ENCODE results near the gene TMEM215.
"Not testable (repeated sequence)": the region's sequence is repeated elsewhere in the genome, so short reads cannot be mapped to it uniquely, and the experiment has no call there.

The TMEM215 gene, protein sequence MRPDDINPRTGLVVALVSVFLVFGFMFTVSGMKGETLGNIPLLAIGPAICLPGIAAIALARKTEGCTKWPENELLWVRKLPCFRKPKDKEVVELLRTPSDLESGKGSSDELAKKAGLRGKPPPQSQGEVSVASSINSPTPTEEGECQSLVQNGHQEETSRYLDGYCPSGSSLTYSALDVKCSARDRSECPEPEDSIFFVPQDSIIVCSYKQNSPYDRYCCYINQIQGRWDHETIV

DNA sequence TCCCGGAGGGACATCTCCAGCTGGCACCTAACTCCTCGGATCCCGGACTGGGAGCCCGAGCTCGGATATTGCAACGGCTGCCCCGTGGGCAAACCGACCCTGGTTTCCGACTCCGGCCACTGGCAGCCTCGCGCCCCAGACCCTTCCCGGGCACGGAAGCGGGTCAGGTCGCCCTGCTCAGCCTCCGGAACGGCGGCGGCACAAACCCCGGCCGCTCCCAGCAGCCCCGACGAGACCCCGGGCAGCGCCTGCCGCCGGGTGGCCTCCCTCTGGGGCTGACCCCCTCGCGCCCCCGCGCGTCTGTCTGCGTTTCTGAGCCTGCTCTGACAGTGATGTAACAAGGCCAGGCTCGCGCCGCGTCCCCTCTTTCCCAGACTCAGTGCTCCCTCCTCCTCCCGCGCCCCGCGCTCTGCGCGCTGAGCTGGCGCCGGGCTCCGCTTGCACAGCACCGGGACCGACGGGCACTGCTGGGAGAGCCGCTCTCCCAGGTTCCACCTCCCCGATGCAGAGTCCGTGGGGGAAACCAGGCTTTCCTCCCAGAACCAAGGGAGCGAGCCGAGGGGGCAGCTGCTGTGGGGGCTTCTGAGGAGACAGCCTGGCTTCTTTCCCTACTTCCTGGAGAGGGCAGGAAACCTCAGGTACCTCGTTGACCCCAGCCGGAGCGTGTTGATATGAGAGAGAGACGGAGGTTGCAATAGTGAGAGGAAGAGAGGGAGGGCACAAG is at the start of gene TMEM215:
TSS of gene TMEM215 (plus strand) at position 373 of the 724 bp plus-strand sequence. CDS start 644 bp downstream, outside the sequence.
- no peak for DNase-seq (ENCODE audit: low spot score)

GRCh38 chr9:32735476-32735875 is 47.9 kb upstream of the TMEM215 start:
- DNase-seq (ENCODE audit: low spot score): no peak

DNA sequence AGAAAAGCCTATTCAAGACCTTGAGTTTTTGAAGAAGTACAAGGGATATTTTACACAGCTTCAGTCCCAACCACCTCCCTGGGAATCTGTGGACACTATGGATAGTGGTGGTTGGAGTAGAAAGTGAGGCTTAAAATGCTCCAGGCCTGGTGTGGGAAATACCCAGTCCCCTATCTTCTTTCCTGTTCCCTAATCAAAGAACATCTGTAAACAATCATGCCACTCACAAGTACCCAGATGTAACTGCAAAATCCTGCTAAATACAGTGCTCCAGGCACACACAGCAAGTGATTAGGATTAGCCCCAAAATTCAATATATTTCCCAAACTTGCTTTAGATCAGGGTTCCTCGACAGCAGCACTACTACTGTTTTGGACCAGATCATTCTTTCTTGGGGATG is 46.0 kb upstream of the TMEM215 start:
- DNase-seq (ENCODE audit: low spot score): no peak

DNA sequence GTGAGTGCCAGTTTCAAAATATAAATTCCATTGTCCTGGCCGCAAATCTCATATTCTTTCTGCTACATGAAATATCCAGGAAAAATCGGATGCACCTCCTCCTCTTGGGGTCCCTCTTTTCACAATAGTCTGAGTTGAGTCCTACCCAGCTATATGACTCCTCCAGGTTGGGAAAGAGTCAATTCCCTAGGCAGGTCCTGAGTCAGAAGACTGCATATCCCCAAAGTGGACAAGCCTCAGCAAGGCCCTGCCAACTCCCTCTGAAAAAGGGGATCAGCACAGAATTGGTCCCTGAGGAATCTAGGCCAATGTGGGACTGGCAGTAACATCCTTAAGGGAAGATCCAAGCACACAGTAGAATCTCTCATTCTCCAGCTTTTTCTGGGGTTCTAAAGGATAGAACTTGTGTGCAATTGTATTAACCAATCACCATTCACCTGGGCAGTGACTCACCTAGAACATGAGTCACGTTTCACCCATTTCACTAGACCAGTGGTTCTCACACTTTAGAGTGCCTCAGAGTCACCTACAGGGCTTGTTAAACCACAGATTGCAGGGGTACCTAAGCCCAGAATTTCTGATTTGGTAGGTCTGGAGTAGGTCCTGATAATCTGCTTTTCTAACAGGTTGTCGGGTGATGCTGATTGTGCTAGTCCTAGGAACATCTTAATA is 44.7 kb upstream of the TMEM215 start:
- DNase-seq (ENCODE audit: low spot score): no peak

DNA sequence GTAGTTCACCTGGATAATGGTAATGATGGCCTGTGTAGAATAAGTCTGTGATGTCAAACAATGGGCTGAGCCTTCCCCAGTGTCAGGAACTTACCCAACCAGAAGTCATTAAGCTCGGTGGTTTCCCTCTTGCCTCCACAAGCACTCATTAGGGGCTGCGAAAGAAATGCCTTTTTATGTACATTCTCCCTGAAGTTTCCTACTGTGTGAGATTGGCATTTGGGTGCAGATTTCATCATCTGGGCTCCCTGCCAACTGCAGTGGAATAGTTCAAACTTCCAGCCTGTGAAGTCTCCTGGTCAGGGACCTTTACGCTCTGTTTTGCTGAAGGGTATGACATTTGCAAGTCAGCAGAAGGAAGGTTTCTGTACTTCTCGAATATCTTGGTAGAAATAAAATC is 41.6 kb upstream of the TMEM215 start:
- DNase-seq (ENCODE audit: low spot score): no peak

DNA sequence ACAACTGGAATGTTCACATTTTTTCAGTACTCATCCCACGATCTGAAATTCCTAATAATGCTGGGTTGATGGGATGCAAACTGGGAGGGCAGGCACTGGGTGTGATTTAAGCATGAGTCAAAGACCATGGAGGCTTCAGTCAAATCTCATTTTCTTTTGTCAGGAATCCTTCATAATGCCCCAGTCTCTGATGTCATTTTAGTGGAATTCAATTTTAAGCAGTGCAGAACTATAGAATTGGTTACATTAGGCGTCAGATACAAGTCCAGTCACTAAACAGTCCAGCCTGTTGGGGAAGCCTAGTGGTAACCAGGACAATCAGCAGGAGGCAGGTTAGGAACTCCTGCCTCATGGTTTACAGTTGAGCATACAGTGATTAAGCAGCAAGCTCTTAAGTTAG is 41.0 kb upstream of the TMEM215 start:
- no peak for DNase-seq (ENCODE audit: low spot score)

DNA sequence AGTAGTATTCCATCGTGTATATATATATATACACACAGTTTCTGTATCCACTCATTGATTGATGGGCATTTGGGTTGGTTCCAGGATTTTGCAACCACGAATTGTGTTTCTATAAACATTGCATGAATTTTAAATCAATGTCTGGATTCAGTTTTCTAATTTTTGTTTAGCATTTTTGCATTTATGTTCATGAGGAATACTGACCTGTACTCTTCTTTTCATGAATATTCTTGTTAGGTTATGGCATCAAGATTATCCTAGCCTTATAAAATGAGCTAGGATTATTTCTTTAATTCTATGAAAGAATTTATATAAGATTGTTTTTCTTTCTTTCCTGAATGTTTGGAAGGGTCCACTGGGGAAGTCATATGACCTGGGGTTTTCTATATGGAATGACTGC is 35.3 kb upstream of the TMEM215 start:
- DNase-seq (ENCODE audit: low spot score): no peak

GRCh38 chr9:32755730-32756129 is 27.6 kb upstream of the TMEM215 start:
- no peak for DNase-seq (ENCODE audit: low spot score)

DNA sequence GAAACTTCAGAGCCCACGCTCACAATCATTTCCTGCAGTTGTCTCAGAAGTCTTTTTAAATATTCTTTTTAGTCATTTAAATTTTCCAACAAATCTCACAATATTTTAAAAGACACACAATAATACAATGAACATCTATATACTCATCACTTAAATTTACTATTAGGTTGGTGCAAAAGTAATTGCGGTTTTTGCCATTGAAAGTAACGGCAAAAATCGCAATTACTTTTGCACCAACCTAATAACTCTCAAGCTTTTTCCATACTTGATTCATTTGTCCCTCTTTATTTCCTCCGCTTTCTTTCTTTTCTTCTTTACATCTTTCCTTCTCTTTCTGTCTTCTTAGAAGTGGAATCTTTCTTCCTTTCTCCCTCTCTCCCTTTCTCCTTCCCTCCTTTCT is 19.2 kb upstream of the TMEM215 start:
- DNase-seq (ENCODE audit: low spot score): no peak

GRCh38 chr9:32775283-32775682 is 8.1 kb upstream of the TMEM215 start:
- no peak for DNase-seq (ENCODE audit: low spot score)

GRCh38 chr9:32776201-32776600 is 7.1 kb upstream of the TMEM215 start:
- no peak for DNase-seq (ENCODE audit: low spot score)

DNA sequence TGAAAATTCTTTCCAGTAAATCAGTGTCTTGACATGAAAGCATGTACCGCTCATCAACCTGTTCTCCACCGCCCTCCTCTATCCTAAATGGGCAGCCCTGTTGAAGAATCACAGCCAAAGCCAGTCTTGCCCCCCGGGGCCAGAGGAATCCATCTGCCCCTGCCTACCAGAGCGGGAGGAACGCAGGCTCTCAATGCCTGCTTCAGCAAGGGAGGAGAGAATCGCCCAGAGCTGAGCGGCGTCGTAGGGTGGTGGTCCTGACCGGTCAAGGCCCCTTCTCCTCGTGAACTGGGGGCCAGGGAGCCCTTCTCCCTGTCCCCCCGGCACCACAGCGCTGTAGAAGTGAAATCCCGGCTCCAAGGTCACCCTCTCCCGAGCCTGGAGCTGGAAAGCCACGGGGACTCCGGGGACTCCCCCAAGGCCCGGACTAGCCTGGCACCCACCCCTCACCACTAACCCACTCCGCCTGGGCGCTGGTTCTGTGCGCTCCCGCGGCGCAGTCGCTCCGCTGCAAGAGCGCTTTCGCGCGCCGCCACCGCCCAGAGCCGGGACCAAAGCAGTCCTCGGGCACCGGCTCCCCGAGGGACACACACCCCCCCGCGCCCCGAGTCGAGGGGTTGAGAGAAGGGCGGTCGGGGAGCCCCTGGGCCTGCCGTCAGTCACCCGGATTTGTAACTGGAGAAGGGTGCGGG is 718 bp upstream of the TMEM215 start:
- DNase-seq (ENCODE audit: low spot score): no peak

DNA sequence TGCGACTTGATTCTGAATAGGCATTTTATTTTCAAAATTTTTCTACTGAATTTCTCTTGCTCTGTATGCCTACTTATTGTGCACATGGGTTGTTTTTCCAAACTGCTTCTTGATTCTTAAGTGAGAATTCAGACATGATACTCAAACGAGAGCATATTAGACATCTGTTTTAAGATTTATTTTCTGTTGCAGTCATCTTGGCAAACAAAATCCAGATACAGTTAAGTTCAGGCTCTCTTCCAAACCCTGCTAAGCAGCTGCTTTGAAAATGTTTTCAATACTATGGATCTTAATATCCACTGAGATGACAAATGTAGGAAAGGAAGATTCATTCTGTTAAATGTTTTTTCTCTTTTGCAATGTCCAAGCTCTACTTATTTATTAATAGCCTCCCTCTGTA is 4.5 kb downstream of the TMEM215 start:
- DNase-seq (ENCODE audit: low spot score): no peak

DNA sequence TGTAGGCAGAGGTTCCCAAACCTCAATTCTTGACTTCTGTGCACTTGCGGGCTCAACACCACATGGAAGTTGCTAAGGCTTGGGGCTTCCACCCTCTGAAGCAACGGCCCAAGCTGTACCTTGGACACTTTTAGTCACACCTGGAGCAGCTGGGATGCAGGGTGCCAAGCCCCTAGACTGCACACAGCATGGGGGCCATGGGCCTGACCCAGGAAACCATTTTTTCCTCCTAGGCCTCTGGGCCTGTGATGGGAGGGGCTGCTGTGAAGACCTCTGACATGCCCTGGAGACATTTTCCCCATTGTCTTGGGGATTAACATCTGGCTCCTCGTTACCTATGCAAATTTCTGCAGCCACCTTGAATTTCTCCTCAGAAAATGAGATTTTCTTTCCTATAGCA is 12.7 kb downstream of the TMEM215 start:
- DNase-seq (ENCODE audit: low spot score): not testable (repeated sequence)

- no peak for DNase-seq (ENCODE audit: low spot score)
Measured at GRCh38 chr9:32801530-32801929, 18.2 kb downstream of the TMEM215 start.

GRCh38 chr9:32807217-32807616 is 23.9 kb downstream of the TMEM215 start:
- no peak for DNase-seq (ENCODE audit: low spot score)

GRCh38 chr9:32811246-32811645 is 27.9 kb downstream of the TMEM215 start:
- DNase-seq (ENCODE audit: low spot score): no peak

DNA sequence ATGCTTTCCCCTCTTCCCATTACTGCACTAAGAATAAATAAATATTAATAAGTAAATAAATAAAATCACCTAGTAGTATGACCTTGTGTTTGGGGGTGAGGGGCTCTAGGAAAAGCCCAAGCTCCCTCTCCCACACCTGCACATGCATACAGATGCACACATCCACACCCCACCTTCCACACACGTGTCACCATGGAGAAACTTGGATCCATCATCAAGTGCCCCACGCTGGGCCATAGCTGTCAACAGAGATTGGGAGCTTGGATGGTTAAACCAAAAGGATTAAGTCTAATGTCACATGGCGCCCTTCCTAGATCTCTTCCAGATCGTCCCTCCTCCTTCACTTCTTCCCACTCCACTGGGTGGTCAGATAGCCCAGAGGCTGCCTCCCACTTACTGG is 37.0 kb downstream of the TMEM215 start:
- no peak for DNase-seq (ENCODE audit: low spot score)

DNA sequence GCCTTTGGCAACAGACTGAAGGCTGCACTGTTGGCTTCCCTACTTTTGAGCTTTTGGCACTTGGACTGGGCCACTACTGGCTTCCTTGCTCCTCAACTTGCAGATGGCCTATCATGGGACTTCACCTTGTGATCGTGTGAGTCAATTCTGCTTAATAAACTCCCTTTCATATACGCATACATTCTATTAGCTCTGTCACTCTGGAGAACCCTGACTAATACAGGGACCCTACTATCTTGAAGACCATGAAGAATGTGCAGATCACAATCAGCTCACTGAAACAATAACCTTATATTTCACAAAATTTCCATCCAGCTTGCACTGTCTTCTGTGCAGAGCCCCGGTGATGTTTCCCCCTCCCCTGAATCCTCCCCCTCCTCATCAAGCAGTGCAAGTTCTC is 39.8 kb downstream of the TMEM215 start:
- DNase-seq (ENCODE audit: low spot score): no peak

DNA sequence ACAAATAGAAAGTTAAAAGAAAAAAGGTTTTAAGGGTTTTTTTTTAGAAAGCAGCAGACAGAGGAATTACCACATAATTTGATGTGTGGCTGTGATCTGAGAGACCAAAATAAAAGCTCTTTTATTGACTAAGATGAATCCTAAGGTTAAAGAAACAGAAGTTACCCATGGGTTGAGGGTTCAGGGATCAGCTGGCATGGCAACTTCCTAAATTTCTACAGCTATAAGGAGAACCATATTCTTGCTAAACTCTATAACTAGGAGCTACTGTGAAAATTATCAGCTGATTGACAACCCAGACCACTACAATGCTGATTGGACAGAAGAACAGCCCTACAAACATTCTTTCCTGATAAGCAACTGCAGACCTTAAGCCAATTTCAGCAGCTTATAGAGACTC is 40.2 kb downstream of the TMEM215 start:
- no peak for DNase-seq (ENCODE audit: low spot score)

DNA sequence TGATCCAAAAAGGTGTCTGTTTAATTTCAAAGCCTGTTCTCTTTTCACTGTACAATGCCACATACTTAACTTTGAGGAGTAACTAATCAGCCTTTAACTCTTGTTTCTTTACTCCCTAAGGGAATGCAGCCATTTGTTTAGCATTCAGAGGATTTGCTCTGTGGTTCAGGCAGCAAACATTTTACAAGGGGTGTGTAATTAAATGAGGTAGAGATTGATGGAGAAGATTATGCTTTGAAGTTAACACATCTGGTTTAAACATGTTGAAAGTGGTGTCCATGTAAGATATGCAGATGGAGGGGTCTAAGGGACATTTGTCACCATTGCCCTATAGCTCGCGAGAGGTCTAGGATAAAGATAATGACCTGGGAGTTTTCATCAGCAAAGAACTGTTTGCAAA is 41.9 kb downstream of the TMEM215 start:
- DNase-seq (ENCODE audit: low spot score): no peak

- no peak for DNase-seq (ENCODE audit: low spot score)
Measured at GRCh38 chr9:32828861-32829260, 45.5 kb downstream of the TMEM215 start.

DNA sequence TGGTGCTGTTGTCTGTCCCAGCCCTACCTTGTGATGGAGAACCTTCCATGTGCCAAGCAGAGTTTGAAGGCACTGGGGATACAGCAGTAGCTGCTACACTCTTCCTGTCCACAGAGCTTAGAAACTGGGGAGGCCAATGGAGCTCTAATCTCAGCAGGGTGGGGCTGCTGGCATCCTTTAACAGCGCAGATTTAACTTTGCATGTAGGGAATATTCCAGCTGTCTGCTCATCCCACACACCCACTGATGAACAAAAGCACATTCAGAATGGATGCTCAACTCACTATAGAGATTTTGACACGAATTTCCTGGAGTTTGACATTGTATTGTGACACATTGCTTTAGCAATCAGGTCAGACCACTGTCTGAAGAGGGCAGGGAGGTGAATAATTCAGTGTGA is 49.0 kb downstream of the TMEM215 start:
- peak; percentile 28 for DNase-seq (ENCODE audit: low spot score)

Measured in Ammon's horn (tissue), 1 donor.